Stimulated activated naive CD4-positive, alpha-beta T cell treated with Interleukin-2 at 50 U/mL for 16 hours (primary cell): Measurements from ENCODE around the gene GOLIM4.

Experiments
- DNase-seq: peaks from one replicate; lab custom pipeline; 2025; lab: John Stamatoyannopoulos, UW

Gene GOLIM4

GRCh38 chr3:168096210-168096652 lies 507 bp upstream of the GOLIM4 start:
- no peak for DNase-seq

GRCh38 chr3:168094877-168095610 lies 680 bp downstream of the GOLIM4 start:
- DNase-seq: peak; percentile 5

- DNase-seq: no peak
Observed at GRCh38 chr3:168094580-168094876, 1.2 kb downstream of the GOLIM4 start.

GRCh38 chr3:168093790-168094189 lies 1.9 kb downstream of the GOLIM4 start:
- no peak for DNase-seq

GRCh38 chr3:168093229-168093628 lies 2.5 kb downstream of the GOLIM4 start:
- DNase-seq: no peak

GRCh38 chr3:168091941-168092340 lies 3.8 kb downstream of the GOLIM4 start:
- DNase-seq: no peak

GRCh38 chr3:168091302-168091858 lies 4.3 kb downstream of the GOLIM4 start:
- no peak for DNase-seq

- no peak for DNase-seq
Observed at GRCh38 chr3:168090306-168091085, 5.2 kb downstream of the GOLIM4 start.

- no peak for DNase-seq
Observed at GRCh38 chr3:168089179-168089771, 6.4 kb downstream of the GOLIM4 start.

- DNase-seq: no peak
Observed at GRCh38 chr3:168088106-168088720, 7.5 kb downstream of the GOLIM4 start.

- no peak for DNase-seq
Observed at GRCh38 chr3:168087539-168087938, 8.2 kb downstream of the GOLIM4 start.

GRCh38 chr3:168086541-168087260 lies 9.0 kb downstream of the GOLIM4 start:
- no peak for DNase-seq

GRCh38 chr3:168085491-168086119 lies 10.1 kb downstream of the GOLIM4 start:
- DNase-seq: no peak

GRCh38 chr3:168083906-168084305 lies 11.8 kb downstream of the GOLIM4 start:
- no peak for DNase-seq

GRCh38 chr3:168081856-168082255 lies 13.9 kb downstream of the GOLIM4 start:
- no peak for DNase-seq

- DNase-seq: no peak
Observed at GRCh38 chr3:168081171-168081771, 14.5 kb downstream of the GOLIM4 start.

GRCh38 chr3:168080499-168081170 lies 15.1 kb downstream of the GOLIM4 start:
- no peak for DNase-seq

GRCh38 chr3:168080022-168080421 lies 15.7 kb downstream of the GOLIM4 start:
- DNase-seq: no peak

- no peak for DNase-seq
Observed at GRCh38 chr3:168077091-168077490, 18.6 kb downstream of the GOLIM4 start.
